GM08714 (cell line): ENCODE results near the gene NT5C3A.
"Not testable (repeated sequence)": the region's sequence is repeated elsewhere in the genome, so short reads cannot be mapped to it uniquely, and the experiment has no call there.

Experiments used
- H3K4me3 ChIP-seq: fragments of 200-500 bp; sonication (Bioruptor generic); 2 replicates; pipeline ENCODE4 v1.5.1; 2014; ENCODE audit warnings: mild to moderate bottlenecking, low read length, inconsistent platforms
- ZNF274 ChIP-seq: IDR thresholded peaks from 2 replicates; pipeline ENCODE4 v1.6.1; 2012; ENCODE audit warnings: mild to moderate bottlenecking, low read depth, low read length

NT5C3A gene

DNA sequence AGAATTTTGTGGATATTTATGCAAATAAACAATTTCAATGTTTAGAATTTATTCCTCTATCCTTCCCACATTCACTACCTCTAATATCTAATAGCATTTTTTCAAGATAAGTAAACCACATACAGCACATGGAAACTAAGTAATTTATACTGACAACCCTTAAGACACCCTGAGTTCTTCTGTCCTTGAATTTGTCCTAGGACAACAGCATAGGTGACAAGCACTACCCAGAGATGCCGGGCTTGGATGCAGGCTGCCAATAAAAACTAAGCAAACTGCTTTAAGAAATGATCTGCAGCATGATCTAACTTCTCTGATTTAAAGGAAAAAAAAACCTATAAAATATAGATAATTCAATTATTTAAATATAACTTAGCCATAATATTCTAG is 22.7 kb downstream of the NT5C3A start:
- peak overlapping the region; percentile 74 for H3K4me3 ChIP-seq

DNA sequence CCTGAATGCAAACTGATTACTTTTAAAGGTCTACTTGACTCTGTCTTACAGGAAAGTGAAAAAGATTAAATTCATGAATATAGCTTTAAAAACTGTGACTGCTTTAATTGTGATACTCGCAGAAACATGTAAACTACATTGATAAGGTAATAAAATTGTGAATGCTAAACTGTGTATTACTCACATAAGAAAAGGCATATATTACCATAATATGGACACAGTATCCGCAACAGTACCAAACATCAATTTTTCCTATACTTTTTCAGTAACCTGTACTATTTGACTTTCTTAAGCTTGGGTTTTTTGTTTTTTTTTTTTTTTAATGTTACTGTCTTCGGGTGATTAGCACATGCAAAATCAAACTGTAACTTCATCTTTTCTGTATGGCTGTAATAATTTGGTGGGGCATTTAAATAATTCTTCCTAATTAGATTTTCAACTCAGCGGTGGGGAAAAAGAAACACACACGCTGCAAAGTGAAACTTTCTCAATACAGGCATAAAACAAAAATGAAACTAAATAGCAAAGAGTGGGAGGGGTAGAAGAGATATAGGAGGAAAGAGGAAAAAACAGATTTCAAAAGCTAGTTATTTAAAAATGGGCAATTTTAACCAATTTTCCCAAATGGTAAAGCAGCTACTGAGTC is 23.2 kb downstream of the NT5C3A start:
- TF ChIP-seq ZNF274 = no peak
- peak overlapping the region; percentile 74 for H3K4me3 ChIP-seq

More for the DNA sequence above, 22.7 kb downstream of the NT5C3A start:
- TF ChIP-seq ZNF274 = no peak

DNA sequence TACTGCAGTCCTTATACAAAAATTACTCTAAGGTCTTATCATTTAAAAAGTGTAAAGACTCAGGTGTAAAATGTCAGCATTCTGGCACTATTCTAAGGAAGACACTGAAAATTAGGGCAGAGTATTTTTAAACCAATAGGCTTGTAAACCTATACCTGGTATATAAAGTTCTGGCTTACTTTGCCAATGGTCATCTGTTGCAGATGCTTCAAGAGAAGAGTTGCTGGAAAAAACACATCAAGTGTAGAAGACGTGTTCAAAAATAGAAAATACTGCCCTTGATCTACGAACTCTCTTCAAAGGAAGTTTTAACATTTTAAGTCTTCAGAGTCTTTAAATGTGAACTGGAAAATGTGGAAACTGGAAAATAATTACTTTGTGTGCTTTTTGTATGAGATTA is 23.9 kb downstream of the NT5C3A start:
- no peak for TF ChIP-seq ZNF274
- peak overlapping the region; percentile 74; the same call in 1 of the 2 replicates for H3K4me3 ChIP-seq

DNA sequence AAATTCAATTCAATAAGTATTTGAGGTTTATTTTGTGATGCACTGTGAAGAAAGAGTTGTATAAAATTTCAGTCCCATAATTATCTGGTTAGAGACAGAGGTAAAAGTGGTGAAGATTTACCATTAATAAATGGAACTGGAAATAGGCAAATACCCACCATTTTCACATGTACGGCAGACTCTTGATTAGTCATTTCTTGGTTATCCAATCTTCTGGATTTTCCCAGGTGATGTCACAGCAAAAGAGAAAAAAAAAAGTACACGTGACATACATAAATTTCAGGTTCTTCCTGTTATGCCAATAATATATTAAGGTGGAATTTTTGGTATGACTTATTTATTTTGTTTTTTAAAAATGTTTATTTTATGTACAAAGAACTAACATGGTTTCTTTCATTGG is 26.8 kb downstream of the NT5C3A start:
- no peak for TF ChIP-seq ZNF274
- no peak overlapping the region for H3K4me3 ChIP-seq

DNA sequence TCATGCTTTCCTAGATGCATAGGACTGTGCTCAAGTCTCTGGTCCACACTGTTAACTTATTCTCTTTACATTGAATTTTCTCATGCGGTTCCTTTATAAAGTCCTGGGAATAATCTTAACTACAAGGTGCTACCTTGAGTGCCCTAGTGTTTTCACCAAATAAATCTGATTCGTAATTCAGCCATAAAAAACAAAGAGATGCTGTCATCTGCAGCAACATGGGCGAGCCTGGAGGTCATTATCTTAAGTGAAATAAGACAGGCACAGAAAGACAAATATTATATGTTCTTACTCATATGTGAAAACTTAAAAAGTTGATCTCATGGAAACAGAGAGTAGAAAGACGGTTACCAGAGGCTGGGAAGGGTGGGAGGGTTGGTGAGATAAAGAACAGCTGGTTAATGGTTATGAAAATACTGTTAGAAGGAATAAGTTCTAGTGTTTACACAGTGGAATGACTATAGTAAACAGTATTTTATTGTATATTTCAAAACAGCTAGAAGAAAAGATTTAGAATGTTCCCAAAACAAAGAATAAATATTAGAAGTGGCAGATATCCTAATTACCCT is 38.3 kb downstream of the NT5C3A start:
- no peak overlapping the region for H3K4me3 ChIP-seq
- no peak for TF ChIP-seq ZNF274

DNA sequence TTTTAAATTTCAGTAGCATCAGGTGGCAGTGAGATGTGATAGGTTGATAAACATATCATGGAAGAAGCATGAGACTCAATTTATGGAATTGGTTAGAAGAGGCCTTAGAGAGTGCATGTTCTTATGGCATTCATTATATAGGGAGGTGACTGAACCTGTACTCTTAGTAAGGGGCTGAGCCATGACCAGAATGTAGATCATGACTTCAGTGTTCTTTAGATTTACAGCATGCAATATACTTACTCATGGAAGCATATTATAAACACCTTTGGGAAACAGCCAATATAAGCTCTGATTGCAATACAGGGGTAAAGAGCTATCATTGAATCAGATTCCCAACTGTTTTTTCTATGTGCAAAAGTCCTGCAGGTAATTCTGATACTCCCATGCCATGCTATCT is 50.2 kb downstream of the NT5C3A start:
- H3K4me3 ChIP-seq = no peak overlapping the region
- no peak for TF ChIP-seq ZNF274

DNA sequence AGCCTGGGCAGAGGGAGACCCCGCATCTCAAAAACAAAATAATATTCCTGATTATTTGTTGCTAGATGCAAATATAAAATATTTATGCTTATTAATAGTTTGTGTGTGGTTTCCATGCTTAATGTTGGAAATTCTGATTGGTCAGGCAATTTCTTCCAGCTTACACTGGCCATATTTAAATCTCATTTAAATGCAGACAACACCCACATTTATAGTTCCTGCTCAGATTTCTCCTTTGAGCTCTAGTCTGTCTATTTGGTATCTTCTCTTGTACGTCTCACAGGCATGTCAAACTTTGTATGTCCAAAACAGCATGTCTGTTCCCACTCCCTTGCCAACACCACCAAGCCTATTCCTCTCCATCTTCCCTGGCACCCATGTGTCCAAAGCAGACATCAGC is 52.8 kb downstream of the NT5C3A start:
- no peak overlapping the region for H3K4me3 ChIP-seq
- TF ChIP-seq ZNF274 = no peak

DNA sequence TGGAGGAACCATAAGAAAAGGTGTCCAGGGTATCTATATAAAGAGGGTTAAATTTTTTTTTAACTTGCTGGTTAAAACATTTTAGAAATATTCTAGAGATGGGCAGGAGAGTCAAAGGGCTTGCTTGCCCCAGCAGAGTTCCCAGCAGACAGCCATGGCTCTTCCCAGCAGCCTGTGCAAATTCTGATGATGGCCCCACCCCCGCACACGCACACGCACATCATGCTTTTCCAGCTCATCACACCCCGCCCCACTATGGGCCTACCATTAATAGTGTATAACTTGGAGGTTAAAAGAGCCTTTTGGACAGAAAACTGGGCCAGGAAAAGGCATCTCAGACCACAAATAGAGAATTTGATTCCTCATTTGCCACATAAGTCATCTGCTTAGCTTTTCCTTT is 56.9 kb downstream of the NT5C3A start:
- not testable (repeated sequence) for H3K4me3 ChIP-seq

DNA sequence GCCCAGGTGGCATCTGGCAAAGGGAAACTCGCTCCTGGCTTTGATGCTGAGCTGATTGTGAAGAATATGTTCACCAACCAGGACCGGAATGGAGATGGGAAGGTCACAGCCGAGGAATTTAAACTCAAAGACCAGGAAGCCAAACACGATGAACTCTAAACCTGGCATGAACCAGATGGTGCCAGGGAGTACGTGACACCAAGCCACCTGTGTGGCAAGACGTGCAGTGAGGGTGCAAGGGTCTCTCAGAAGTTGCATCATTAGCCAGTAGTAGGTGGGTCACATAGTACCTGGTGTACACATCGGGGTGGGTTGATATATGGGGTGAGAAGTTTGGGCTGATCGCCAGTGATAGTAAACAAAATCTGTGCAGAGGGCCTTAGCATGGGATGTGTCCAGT is 57.4 kb downstream of the NT5C3A start:
- H3K4me3 ChIP-seq = not testable (repeated sequence)

DNA sequence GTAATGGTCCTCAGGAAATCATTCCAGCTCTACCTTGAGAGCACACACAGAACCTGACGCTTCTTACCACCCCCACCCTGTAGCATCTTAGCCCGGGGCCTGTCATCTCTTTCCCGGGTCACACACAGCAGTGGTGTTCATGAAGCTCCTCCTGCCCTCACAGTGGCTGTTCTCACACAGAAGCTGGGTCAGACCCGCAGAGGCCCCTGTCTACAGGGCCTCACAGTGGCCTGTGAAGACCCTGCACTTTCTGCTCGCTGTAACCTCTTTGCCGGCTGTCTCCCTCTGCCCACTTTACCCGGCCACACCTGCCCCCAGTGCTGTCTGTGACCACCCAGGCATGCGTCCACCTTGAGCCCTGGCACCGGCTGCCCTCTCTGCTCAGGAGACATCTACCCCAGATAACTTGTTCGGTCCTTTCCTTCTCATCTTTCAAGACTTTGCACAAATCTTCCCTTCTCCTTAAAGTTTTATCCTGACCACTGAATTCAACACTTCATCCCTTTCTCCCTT is 58.4 kb downstream of the NT5C3A start:
- not testable (repeated sequence) for H3K4me3 ChIP-seq

DNA sequence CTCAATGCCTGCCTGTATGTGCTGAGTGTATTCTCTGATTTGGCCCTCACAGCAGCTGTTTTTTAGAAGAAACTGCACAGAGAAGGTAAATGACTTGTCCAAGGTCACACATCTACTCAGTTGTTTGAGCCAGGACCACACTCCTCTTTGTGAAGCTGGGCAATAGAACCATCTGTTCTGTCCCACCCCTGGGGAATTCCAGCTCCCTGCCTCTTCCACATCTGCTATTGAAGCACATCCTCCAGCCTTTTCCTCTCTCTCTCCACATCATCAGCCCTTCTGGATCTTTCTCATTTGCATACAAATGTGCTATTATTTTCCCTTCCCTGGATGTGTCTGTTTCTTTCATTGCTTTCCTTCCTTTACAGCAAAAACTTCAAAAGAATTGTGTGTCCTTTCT is 59.5 kb downstream of the NT5C3A start:
- not testable (repeated sequence) for H3K4me3 ChIP-seq

DNA sequence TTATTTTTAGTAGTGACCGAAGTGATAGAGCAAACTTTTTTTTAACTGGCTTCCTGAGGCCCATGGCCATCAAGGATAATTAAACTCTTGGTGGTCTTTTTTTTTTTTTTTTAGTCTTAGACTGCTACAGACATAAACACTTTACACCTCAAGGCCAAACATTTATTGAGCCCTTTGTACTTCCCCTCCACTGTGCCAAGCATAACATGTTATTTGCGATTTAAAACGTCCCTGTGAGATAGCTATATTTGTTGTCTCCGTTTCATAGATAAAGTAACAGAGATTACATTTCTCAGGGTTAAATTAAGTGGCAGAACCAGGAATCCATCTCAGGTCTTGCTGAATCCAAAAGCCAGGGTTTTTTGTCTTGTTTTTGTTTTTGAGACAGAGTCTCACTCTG is 63.2 kb downstream of the NT5C3A start:
- H3K4me3 ChIP-seq = not testable (repeated sequence)

DNA sequence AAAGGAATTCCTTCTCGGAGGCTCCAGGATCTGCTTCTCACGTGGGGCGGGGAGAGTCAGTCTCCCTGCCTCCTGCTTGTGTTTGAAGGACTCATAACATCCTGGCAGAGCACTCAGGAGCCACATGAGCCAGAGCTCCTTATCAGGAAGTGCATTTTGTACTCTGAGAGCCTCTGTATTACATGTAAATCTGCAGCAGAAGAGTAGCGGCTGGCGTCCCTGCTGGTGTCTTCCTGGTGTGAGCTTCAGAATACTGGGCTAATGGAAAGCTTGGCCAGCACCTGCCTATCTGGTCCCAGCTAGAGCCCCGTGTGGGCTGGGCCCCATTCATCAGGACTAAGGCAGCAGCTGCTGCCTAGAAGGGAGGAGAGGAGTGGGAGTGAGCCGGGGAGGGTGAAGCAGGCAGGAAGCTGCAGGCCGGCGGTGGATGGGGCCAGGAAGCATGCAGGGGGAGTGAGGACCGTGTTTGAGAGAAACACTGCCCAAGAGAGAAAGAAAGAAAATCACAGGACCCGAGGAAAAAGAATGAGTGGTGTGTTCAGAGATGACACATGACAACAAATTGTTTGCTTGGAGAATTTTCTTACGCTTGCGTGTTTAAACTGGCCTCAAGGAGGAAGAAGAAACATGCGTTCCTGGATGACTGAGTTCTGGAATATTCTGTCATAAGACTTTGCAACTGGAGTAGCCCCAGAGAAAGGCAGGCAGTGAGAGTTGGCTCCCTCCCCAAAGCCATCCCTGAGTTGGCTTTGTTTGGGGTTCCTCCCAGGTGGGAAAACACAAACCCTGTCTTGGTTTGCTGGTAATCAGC is 64.0 kb downstream of the NT5C3A start:
- not testable (repeated sequence) for H3K4me3 ChIP-seq

DNA sequence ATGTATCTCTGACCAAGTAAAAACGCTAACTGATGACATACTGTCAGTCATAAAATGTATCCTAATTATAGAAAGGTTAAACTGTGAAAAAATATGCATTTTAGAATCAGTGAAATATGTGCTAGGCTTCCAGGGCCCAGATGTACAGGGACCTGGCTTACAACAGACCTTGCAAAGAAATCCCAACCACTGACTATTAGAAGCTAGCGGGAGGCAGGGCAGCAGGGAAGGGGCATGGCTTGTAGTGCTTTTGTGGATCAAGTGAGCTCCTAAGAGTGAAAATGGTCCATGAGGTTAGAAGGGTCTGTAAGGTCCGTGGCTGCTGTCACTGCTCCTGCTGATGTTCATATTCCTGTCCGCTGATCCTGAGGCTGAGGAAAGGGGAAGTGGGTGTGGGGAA is 64.6 kb downstream of the NT5C3A start:
- not testable (repeated sequence) for H3K4me3 ChIP-seq

DNA sequence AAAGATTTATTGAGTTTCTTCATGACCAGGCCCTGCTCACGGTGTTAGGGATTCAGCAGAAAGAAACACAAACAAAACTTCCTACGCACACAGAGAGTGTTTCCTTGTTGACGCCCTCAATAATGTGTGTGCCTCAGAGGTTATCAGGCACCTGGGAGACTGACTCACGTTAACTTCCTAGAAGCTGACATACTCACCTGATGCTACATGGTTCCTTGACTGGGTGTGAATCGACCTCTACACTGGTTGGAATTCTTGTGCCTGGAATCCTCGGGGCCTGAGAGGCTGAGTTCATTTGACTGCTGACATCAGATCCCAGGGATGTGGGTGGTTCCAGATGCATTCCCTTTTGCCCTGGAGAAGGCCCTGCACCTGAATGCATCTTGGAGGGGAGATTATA is 69.8 kb downstream of the NT5C3A start:
- H3K4me3 ChIP-seq = not testable (repeated sequence)

DNA sequence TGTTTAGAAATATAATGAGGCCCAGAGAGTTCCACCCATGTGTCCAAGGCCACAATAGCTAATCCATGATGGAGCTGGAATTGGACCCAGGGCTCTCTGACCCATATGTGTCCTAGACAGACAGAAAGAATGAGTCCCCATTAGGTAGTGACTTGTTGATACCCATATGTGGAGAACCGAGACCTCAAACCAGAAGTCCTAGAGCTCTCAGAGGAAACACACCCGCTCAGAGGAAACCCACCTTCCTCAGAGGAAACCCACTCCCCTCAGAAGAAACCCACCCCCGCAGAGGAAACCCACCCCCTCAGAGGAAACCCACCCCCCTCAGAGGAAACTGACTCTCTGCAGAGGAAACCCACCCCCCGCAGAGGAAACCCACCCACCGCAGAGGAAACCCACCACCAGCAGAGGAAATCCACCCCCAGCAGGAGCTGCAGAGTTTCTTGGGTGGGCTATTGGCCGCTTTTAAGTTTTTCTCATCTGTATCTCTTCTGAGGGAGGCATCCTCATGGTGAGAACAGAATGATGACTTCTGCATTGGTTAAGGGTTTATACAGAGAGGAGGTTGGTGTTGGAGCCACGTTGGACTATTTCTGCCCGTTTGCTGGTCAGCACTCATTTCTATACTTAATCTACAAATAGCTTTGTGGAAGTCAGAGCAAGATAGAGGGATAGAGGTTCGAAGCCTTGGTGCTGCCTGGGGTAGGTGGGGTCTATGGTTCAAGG is 70.4 kb downstream of the NT5C3A start:
- not testable (repeated sequence) for H3K4me3 ChIP-seq

DNA sequence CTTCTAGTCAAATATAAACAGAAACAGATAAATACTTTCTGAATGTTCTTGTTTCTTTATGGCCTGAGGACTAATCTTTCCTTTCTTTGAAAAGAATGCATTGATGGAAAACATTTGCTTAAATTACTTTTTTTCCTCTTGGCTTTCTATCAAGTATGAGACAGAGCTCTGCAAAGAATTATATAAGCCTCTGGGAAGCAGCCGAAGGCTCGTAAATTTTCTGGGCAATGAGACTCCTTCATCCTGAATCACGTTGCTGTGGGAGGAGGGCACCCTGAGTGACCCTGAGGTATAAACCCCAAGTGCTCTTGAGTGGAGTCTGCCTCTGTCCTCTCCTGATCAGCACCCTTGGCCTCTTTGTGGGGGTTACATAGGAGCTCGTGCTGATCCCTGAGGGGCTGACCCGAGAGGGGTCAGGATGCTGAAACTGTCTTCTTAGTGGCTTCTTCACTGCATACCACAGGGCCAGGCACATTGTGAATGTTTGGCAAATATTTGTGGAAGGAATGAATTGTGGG is 71.4 kb downstream of the NT5C3A start:
- not testable (repeated sequence) for H3K4me3 ChIP-seq

DNA sequence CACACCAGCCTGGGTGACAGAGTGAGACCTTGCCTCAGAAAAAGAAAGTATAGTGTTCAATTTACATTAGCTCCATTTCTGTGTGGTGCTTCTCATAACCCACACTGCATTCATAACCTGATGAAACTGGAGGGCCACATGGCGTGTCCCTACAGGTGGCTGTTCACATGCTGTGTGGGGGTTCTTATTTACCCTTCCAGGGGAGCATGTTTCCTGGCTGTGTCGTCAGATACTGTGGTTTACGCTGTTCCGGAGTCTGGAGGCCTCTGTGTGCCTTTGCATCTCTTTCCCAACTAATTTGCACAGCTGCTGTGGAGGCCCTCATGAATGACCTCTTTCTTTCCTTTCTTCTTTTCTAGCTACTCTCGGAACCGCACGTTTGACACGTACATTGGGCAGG is 74.4 kb downstream of the NT5C3A start:
- H3K4me3 ChIP-seq = not testable (repeated sequence)

DNA sequence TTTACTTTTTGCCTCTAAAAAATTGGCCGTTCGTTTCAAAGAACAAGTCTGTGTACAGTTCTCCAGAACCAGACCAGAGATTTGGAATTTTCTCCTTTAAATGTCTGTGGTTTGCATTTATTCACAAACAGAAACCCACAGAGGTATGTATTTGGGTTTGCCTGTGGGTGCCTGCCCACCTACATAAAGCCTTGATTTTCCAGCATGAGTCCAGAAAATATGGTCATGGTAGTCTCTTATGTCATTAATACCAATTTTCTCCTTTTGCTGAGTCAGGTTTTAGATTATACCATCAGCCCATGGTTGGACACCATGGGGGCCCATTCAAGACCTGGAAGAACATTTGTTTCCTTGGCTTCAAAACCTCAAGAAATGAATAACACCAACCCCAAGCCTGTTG is 82.7 kb downstream of the NT5C3A start:
- not testable (repeated sequence) for H3K4me3 ChIP-seq

DNA sequence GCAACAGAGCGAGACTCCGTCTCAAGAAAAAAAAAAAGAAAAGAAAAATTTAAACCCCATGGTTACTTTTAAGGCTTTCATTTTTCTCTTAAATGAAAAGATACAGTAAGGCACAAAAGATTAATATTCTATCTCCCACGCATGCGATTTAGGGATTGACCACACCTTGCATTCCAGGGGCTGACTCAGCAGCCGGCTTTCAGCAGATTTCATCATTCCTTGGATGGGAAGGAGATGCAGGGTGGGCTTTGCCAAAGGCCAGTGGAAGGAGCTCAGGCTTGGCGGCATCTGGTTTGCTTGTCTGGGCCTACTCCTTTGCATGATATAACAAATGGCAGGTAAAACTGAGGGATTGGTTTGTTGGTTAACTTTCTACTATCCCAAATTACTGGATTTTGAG is 83.3 kb downstream of the NT5C3A start:
- H3K4me3 ChIP-seq = not testable (repeated sequence)
